Measurements from ENCODE around the gene TMEM204.

GRCh38 chr16:1590930-1591705 is 57.7 kb downstream of the TMEM204 start:
- TF ChIP-seq, protein P1, sequence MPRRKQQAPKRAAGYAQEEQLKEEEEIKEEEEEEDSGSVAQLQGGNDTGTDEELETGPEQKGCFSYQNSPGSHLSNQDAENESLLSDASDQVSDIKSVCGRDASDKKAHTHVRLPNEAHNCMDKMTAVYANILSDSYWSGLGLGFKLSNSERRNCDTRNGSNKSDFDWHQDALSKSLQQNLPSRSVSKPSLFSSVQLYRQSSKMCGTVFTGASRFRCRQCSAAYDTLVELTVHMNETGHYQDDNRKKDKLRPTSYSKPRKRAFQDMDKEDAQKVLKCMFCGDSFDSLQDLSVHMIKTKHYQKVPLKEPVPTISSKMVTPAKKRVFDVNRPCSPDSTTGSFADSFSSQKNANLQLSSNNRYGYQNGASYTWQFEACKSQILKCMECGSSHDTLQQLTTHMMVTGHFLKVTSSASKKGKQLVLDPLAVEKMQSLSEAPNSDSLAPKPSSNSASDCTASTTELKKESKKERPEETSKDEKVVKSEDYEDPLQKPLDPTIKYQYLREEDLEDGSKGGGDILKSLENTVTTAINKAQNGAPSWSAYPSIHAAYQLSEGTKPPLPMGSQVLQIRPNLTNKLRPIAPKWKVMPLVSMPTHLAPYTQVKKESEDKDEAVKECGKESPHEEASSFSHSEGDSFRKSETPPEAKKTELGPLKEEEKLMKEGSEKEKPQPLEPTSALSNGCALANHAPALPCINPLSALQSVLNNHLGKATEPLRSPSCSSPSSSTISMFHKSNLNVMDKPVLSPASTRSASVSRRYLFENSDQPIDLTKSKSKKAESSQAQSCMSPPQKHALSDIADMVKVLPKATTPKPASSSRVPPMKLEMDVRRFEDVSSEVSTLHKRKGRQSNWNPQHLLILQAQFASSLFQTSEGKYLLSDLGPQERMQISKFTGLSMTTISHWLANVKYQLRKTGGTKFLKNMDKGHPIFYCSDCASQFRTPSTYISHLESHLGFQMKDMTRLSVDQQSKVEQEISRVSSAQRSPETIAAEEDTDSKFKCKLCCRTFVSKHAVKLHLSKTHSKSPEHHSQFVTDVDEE (CRISPR knock-in tag; IDR thresholded peaks at IDR 0.05) = no peak
- TF ChIP-seq, protein P2, sequence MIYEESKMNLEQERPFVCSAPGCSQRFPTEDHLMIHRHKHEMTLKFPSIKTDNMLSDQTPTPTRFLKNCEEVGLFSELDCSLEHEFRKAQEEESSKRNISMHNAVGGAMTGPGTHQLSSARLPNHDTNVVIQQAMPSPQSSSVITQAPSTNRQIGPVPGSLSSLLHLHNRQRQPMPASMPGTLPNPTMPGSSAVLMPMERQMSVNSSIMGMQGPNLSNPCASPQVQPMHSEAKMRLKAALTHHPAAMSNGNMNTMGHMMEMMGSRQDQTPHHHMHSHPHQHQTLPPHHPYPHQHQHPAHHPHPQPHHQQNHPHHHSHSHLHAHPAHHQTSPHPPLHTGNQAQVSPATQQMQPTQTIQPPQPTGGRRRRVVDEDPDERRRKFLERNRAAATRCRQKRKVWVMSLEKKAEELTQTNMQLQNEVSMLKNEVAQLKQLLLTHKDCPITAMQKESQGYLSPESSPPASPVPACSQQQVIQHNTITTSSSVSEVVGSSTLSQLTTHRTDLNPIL (CRISPR knock-in tag; IDR thresholded peaks at IDR 0.05; ENCODE audit: low read depth) = no peak
- no peak for TF ChIP-seq ZNF8 (CRISPR knock-in tag; IDR thresholded peaks at IDR 0.05)
- TF ChIP-seq ZNF70 (CRISPR knock-in tag; IDR thresholded peaks at IDR 0.05) = no peak
- no peak for TF ChIP-seq PATZ1 (CRISPR knock-in tag; IDR thresholded peaks at IDR 0.05; ENCODE audit: borderline replicate concordance)
- TF ChIP-seq RARB (CRISPR knock-in tag; IDR thresholded peaks at IDR 0.05) = no peak
- TF ChIP-seq ZNF565 (CRISPR knock-in tag; conservative IDR thresholded peaks at IDR 0.05; ENCODE audit: low read depth) = no peak
- TF ChIP-seq GLIS3 (CRISPR knock-in tag; IDR thresholded peaks at IDR 0.05) = no peak
- TF ChIP-seq ZFP30 (CRISPR knock-in tag; IDR thresholded peaks at IDR 0.05) = no peak
